ENCODE results near the gene TMEM119.
A peak's percentile ranks its signal among the peaks of the same experiment; 100 is the strongest.
"Not testable (repeated sequence)": the region's sequence is repeated elsewhere in the genome, so short reads cannot be mapped to it uniquely, and the experiment has no call there.

TMEM119 gene

DNA sequence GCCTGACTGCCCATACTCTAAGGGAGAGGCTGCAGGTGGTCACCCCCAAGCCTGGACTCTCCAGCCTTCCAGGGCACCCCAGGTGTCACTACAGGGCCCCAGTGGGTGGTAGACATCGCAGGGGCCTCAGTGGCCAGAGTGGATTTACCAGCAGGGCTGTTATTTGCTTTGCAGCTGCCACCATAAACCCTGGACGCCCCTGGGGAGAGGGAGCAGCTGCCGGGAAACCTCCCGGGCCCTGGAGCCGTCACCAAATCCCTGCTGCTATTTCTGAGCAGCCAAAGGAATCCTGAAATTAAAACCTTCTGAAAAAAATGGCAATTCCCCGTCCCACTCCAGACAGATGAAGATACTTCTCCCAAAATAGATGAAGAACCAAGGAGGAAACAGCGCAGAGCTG lies 13.9 kb downstream of the TMEM119 start:
- no peak for DNase-seq (ENCODE audit: low spot score)

DNA sequence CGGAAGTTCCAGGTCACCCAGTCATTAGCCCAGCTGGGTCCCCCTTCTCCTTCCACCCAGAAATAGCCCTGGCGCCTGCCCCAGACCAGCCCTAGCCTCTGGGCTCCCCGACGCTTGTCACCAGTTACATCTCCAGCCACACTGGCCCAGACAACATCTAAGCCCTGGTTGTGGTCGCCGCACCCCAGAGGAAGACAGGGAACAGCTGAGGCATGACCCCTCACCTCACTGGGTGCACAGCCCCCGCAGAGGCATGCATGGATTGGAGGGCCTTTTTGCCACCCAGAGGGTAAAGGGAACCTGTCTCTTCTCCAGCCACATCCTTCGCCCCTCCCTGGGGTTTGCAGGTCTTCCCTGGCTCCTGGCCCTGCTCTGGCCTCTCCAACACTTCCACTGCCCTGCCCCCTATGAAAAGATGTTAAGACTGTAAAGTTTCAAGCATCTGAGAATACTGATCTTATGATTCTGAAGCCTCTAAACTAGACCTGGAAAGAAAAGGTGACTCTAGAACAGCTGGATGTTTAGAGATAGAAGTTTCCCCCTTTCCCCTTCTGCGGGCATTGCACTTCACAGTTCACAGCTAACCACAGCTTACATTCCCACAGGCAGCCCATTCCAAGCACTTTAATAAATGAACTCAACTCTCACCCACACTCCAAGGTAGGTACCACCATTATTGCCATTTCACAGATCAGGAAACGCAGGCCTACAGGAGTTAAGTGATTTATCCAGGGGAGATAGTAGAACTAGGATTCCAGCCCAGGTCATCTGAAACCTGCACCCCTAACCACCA lies 14.7 kb downstream of the TMEM119 start:
- DNase-seq (ENCODE audit: low spot score), result no peak

DNA sequence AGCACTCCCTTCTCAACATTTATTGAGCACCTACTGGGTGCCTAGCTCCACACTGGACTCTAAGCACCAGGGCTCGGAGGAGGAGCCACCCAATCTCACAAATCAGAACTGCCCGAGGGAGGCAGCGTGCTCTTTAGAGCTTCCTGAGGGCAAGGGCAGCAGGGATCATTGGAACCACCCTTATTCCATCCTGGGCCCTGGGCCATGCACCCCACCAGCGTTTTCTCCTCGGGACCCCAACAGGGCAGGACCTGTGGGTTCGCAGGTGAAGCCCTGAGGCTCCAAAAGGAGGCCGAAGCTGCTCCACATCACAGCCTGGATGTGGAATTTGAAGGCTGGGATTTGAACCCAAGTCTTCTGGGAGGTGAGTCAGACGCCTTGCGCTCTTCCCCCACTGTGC lies 15.4 kb downstream of the TMEM119 start:
- DNase-seq (ENCODE audit: low spot score), result no peak

DNA sequence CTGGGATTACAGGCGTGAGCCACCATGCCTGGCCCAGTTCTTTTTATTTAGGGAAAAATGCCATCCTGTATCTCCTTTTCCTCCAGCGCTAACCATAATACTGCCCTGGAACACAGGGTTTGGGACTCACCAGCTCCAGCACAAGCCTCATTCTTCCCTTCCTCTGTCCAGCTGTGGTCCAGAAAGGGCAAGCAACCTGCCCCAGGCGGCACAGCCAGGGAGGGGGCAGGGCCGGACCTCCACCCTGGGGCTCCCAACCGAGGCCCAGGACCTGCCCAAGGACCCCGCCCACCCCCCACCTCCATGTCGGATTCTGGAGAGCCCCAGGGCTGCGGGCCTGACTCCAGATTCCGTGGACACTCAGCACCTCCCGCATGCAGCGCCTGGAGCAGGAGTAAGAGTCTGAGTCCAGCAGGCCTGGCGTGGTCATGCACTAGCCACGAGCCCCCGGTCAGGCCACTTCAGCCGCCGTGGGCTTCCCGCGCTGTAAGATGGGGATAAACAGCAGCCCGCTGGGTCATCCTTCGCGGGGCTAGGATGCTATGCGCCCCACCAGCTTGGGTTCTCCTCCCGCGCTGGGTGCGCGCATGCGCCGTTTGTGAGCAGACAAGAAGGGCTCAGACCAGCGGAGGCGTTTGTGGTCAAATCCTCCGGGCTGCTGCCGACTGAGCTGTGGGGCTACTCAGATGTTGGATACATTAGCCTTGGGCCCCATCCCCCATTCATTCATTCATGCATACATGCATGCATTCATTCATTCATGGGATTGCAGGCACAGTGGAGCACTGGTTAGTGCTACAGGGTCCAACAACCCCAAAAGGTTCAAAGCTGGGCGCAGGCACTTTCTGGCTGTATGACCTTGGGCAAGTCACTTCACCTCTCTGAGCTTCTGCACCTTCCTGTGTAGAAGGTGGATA lies 16.3 kb downstream of the TMEM119 start:
- DNase-seq (ENCODE audit: low spot score), result no peak

DNA sequence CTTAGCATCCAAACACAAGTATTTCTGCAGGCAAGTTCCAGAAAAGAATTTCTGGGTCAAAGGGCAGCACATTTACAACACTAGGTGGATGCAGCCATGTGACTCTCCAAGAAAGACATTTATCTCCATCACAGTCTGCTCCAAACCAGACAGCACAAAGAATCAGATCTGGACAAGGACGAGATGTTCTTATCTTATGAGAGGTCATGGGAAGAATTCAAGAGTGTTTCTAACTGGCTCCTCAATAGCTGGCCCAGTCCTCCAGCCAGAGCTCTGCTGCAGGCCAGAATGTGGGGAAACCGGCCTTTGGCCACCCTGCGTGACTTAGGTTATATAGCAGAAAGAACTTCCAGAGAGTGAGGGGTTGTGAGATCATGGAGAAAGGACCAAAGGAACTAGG lies 17.4 kb downstream of the TMEM119 start:
- DNase-seq (ENCODE audit: low spot score), result no peak

DNA sequence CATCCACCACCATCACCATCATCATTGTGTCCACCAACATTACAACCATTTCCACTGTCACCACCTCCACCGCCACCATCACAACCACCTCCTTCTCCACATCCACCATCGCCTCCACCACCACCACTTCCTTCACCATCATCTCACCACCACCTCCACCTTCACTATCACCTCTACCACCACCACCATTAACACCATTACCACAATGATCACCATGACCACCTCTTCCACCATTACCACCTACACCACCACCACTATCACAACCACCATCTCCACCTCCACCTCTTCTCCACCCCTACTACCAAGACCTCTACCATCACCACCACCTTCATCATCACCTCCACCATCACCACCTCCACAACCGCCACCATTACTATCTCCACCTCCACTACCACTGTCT lies 19.1 kb downstream of the TMEM119 start:
- DNase-seq (ENCODE audit: low spot score), result no peak

DNA sequence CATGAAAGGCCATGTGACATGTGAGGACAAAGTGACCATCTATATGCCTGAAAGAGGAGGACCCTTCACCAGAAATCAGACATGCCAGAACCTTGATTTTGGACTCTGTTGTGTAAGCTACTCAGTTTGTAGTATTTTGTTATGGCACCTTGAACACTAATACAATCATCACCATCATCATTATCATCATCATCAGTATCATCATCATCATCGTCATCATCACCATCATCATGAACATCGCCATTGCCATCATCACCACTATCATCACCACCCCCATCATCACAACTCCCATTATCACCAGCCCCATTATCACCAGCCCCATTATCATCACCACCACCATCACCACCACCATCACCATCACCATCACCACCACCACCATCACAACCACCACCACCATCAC lies 19.6 kb downstream of the TMEM119 start:
- no peak for DNase-seq (ENCODE audit: low spot score)

DNA sequence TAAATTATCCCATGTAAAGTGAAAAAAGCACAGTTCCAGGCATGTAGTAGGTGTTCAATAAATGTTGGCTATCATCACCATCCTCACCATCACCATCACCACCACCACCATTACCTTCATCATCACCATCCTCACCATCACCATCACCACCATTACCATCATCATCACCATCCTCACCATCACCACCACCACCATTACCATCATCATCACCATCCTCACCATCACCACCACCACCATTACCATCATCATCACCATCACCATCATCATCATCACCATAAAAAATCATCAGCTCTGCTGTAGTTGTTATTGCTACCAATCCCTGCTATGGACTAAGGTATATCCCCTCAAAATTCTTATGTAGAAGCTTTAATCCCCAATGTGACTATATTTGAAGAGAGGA lies 20.4 kb downstream of the TMEM119 start:
- DNase-seq (ENCODE audit: low spot score), result no peak

DNA sequence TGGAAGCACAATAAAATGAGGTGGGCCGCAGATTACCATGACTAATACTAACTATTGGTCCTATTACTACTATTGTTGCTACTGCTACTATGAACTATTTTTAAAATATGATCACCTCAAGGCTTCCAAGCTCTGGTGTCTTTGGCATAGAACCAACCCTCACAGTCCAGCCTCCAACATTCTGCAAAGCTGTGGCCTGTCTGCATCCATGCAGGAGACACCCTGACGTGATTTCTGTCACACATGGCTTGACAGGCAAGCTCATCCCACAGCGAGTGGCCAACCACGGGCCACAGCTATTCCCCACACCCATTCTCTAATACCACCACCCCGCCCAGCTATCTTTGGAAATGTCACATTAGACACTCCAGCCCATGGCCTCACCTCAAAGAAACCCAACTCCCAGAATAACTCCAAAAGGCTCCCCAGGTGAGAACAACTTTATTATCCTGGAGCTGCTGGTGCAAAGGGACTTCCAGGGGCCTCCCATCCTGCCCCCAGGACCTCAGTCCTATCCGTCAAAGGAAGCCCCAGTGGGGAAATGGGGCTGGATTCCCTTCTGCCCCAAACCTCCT lies 21.1 kb downstream of the TMEM119 start:
- no peak for DNase-seq (ENCODE audit: low spot score)

DNA sequence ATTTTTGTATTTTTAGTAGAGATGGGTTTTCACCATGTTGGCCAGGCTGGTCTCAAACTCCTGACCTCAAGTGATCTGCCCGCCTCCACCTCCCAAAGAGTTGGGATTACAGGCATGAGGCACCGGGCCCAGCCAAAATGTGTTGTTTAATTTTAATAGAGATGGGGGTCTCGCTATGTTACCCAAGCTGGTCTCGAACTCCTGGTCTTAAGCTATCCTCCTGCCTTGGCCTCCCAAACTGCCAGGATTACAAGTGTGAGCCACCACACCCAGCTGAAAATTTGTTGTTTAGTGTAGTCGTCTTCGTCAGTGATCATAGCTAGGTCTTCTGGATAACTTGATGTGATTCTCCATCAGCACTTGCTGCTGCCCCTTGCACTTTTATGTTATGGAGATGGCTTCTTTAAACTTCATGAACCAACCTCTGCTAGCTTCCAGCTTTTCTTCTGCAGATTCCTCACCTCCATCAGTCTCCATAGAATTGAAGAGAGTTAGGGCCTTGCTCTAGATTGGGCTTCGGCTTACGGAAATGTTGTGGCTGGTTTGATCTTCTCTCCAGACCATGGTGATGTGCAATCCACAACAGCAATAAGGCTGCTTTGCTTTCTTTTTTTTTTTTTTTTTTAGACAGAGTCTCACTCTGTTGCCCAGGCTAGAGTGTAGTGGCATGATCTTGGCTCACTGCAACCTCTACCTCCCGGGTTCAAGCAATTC lies 22.5 kb downstream of the TMEM119 start:
- DNase-seq (ENCODE audit: low spot score), result no peak

DNA sequence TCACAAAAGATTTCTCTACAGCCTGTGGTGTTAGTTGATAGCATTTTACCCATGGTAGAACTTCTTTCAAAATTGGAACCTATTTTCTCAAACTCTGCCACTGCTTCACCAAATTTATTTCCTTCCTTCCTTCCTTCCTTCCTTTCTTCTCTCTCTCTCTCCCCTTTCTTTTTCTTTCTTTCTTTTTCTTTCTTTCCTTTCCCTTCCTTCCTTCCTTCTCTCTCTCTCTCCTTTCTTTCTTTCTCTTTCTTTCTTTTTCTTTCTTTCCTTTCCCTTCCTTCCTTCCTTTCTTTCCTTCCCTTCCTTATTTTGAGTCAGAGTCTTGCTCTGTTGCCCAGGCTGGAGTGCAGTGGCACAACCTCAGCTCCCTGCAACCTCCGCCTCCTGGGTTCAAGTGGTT lies 23.6 kb downstream of the TMEM119 start:
- not testable (repeated sequence) for DNase-seq (ENCODE audit: low spot score)

DNA sequence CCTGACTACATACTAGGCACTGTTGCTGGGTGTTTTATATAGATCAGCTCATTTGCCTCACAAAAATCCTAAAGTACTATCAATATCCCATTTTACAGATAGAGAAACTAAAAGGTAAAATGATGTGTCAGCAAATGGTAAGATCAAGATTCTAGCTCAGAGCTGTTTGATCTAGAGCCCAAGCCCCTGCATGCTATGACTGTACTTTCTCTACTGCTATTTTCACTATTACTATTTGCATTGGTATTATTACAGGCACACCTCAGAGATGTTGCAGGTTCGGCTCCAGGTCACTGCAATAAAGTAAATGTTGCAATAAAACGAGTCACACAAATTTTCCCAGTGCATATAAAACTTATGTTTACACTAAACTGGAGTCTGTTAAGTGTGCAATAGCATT lies 24.6 kb downstream of the TMEM119 start:
- no peak for DNase-seq (ENCODE audit: low spot score)

DNA sequence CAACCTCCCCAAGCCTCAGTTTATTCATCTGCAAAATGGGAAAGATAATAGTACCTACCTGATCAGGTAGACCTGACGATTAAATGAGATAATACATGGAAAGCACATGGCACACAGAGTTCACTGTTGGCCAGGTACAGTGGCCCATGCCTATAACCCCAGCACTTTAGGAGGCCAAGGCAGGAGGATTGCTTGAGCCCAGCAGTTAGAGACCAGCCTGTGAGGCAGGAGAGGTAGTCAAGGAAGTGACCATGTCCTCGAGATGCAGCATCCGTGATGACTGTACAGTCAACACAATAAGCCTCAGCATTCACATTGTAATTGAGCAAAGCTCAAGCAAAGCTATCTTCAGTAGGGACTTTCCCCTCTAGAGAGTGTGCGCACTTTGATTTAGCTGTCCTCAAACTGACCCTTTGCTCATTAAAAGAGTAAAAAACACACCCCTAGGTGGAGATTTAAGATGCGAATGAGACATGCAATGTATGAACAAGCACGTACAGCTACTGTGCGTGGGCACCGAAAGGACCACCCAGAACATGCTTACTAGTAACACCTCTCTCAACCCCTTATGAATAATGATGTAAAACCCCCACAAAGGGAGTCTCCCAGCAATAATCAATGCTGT lies 25.6 kb downstream of the TMEM119 start:
- no peak for DNase-seq (ENCODE audit: low spot score)

DNA sequence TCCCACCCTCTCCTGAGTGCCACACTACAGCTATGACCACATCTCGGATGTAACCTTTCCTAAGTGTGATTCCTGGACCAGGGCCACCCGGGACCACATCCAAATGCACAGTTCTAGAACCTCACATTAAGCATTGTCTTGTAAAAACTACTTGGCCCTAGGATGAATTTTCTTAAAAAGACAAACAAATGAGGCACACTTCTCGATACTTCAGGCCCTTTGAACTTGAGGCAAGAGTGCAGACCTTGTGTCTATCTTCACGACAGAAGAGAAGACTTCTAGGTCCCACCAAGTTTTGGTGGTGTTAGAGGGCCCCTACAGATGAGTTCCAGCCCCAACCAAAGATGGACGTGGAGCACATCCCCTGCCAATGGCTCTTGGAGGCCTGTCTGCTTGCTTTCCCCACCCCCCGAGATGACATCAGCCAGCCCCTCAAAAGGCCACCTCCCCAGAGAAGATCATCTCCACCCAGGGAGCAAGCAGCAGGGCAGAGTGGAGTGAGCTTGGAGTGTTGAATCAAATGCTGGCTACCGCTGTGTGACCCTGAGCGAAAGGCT lies 26.2 kb downstream of the TMEM119 start:
- DNase-seq (ENCODE audit: low spot score), result no peak

DNA sequence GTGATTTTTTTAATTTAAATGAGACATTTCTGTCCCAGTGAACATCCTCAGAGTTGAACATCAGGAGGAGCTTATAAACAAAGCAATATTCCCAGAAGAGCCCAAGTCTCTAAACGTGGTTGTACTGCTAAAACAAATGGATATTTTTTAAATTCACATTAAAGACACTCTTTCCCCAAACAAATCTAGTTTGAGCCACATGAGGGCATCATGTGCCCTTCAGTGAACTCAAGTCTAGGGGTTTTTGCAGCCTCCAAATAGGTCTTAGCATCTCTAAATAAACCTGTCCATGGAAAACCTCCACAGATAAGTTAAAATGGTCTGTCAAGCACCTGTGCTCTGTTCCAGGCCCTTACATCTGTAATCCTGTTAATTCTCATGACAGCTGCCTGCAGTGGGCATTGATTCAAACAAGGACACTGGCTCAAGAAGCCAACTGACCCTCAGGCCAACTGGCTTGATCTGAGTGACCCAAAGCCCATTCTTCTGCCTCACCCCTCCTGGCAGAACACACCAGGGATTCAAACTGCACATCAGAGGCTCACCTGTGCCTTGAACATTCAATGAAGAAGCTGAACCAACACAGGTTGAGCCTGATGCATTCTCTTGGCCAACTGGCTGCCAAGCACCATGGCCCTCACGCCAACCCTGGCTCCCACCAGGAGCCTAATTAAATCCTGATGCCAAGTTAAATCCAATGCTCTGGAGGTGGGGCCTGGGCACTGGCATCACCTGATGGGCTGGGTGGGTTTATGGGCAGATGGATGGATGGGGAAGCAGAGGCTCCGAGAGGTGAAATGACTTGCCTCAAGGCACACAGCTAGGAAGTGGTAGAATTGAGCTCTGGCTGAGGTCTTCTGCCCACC lies 26.9 kb downstream of the TMEM119 start:
- peak; percentile 44 for DNase-seq (ENCODE audit: low spot score)

DNA sequence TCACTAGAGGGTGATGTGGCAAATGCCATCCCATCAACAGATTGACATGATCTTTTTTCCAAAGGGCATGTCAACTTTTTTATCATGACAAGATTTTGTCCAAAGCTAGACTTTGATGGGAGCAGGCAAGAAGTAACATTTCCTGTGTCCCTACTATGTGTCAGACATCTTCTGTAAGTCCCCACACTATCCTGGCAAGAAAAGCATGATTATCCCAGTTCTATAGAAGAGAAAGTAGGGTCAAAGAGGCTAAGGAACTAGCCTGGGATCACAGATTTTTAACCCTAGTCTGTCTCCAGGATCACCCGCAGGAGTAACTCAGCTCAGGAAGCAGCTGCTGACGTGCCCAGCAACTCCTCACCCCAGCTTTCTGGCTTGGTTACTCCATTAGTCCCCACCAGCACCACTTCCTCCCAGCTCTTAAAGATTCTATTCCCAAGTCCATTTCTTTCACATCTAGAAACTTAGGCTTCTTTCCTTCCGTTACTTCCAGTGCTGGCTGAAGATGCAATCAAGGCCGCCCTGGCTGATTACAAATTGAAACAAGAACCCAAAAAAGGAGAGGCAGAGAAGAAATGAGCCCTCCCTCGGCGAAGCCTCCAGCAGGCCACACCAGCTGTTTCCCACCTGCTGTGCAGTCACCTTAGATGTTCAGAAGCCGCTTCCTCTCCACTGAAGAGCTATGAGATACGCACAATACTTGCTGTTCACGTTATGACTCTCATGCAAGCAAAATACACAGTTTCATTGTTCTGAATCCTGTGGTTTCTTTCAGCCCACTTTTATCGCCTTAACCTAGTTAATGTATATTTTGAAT lies 29.3 kb downstream of the TMEM119 start:
- no peak for DNase-seq (ENCODE audit: low spot score)

DNA sequence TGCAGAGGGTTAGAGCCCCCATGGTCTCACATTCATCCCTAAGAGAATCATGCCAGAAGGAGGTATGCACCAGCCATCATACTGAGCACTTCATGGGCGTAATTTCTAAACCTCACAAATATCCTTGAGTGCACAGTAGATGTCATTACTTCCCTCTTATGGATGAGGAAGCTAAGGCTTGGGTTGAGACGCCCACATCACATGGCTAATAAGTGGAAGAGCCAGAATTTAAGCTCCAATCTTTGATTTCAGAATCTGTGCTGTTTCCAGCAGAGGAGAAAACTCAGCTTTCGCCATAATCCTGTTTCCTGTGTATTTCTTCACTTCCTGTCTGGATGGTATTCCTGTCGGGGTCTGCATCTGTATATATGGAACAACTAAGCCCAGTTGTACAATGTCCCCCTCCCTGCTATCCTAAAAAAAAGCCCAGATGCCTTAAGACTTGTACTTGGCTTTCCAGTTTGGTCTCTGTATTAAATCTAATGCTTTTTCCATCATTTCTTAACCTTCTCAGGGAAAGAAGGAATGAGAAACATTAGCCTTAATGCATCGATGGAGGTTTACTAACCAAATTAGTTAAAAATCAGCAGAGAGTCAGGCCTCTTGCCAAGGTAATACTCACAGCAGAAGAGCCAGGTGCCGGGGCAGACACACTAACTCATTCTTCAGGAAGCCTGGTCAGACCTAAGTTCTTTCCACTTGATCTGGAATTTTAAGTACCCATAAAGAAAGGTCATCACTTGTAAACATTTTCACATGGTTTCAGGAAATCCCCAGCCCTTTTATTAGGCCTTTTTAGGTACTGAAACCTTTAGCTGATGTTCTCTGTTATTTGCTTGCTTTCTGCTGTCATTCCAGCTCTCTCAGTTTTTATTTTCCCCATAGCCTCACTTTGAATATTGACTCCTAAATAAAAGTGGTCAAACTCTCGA lies 30.2 kb downstream of the TMEM119 start:
- peak; percentile 57 for DNase-seq (ENCODE audit: low spot score)

DNA sequence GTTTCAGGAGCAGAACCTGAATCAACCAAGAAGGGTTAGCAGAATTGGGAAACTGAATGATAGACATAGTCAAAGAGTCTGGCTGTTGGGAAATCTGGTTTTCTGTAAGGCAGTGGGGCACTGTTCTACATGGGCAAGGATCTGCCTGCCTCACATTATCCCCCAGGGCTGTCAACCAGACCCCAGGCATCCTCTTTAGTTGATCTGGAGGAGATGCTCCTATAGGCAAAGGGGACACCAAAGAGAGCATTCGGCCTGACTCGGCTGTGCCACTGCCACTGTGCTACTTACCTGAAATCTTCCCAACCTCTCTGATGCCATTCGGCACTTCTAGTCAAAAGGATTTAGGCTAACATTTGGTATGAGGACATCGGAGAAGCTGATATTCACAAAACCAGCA lies 31.4 kb downstream of the TMEM119 start:
- DNase-seq (ENCODE audit: low spot score), result no peak
